T-helper 2 cell treated with Interferon-gamma antibody and Interleukin-4, amounts not matched to agents 5 μg/mL and 100 μg/mL, for 36 hours (primary cell): ENCODE data around the gene ARHGAP40.
"Not testable (repeated sequence)": the region's sequence is repeated elsewhere in the genome, so short reads cannot be mapped to it uniquely, and the experiment has no call there.

Experiments used
- DNase-seq: peaks from one replicate; pipeline ENCODE4 v3.0.0; 2021; ENCODE audit warnings: low spot score
- H3K27ac Mint-ChIP-seq: one replicate; pipeline ENCODE4 v1.8.0; 2021; ENCODE audit warnings: mild to moderate bottlenecking, mixed read lengths
- H3K27me3 Mint-ChIP-seq: one replicate; pipeline ENCODE4 v1.8.0; 2021; ENCODE audit warnings: low read depth, mixed read lengths
- H3K36me3 Mint-ChIP-seq: one replicate; pipeline ENCODE4 v1.8.0; 2021; ENCODE audit warnings: low read depth, mixed read lengths
- H3K4me1 Mint-ChIP-seq: one replicate; pipeline ENCODE4 v1.8.0; 2021; ENCODE audit warnings: low read depth, mixed read lengths
- H3K4me3 Mint-ChIP-seq: one replicate; pipeline ENCODE4 v1.8.0; 2022; ENCODE audit warnings: mild to moderate bottlenecking, moderate library complexity, mixed read lengths
- H3K9me3 Mint-ChIP-seq: one replicate; pipeline ENCODE4 v1.8.0; 2021; ENCODE audit warnings: mixed read lengths

Gene ARHGAP40

GRCh38 chr20:38594281-38594680 lies 7.3 kb upstream of the ARHGAP40 start:
- H3K9me3 Mint-ChIP-seq, H3K36me3 Mint-ChIP-seq, DNase-seq, H3K4me3 Mint-ChIP-seq, H3K4me1 Mint-ChIP-seq, H3K27ac Mint-ChIP-seq: not testable (repeated sequence)
- H3K27me3 Mint-ChIP-seq, result peaks cover 11% of the 10 kb centered on the region

GRCh38 chr20:38595886-38596285 lies 5.7 kb upstream of the ARHGAP40 start:
- not testable (repeated sequence) for H3K9me3 Mint-ChIP-seq, DNase-seq, H3K4me3 Mint-ChIP-seq, H3K4me1 Mint-ChIP-seq, H3K36me3 Mint-ChIP-seq, H3K27ac Mint-ChIP-seq
- H3K27me3 Mint-ChIP-seq, result peaks cover 16% of the 10 kb centered on the region

- DNase-seq, result no peak
- Mint-ChIP-seq H3K36me3 (no peaks in the 10 kb centered on the region), H3K27ac (no peak overlapping the region), H3K4me3 (no peak overlapping the region), H3K4me1 (peaks cover 5% of the 10 kb centered on the region), H3K9me3 (no peaks in the 10 kb centered on the region), H3K27me3 (peaks cover 41% of the 10 kb centered on the region)
Measured at GRCh38 chr20:38599410-38599882, 2.2 kb upstream of the ARHGAP40 start.

GRCh38 chr20:38600057-38600456 lies 1.6 kb upstream of the ARHGAP40 start:
- no peak for DNase-seq
- Mint-ChIP-seq H3K4me1 (peaks cover 5% of the 10 kb centered on the region), H3K27ac (no peak overlapping the region), H3K9me3 (no peaks in the 10 kb centered on the region), H3K36me3 (no peaks in the 10 kb centered on the region), H3K27me3 (peaks cover 44% of the 10 kb centered on the region), H3K4me3 (no peak overlapping the region)

GRCh38 chr20:38602185-38602581 lies 574 bp downstream of the ARHGAP40 start:
- H3K4me1 Mint-ChIP-seq, result peaks cover 5% of the 10 kb centered on the region

GRCh38 chr20:38603286-38603685 lies 1.7 kb downstream of the ARHGAP40 start:
- no peak overlapping the region for H3K4me3 Mint-ChIP-seq
- no peak for DNase-seq
- H3K4me1 Mint-ChIP-seq, result peaks cover 5% of the 10 kb centered on the region
- H3K27me3 Mint-ChIP-seq, result peaks cover 52% of the 10 kb centered on the region
- H3K9me3 Mint-ChIP-seq, result no peaks in the 10 kb centered on the region
- H3K36me3 Mint-ChIP-seq, result no peaks in the 10 kb centered on the region
- H3K27ac Mint-ChIP-seq, result no peak overlapping the region

More at GRCh38 chr20:38602185-38602581, 574 bp downstream of the ARHGAP40 start:
- H3K9me3 Mint-ChIP-seq, result no peaks in the 10 kb centered on the region
- DNase-seq, result no peak
- H3K4me3 Mint-ChIP-seq, result no peak overlapping the region
- no peak overlapping the region for H3K27ac Mint-ChIP-seq
- peaks cover 51% of the 10 kb centered on the region for H3K27me3 Mint-ChIP-seq
- no peaks in the 10 kb centered on the region for H3K36me3 Mint-ChIP-seq

- Mint-ChIP-seq H3K27me3 (peaks cover 58% of the 10 kb centered on the region), H3K36me3 (no peaks in the 10 kb centered on the region), H3K4me1 (peaks cover 5% of the 10 kb centered on the region), H3K9me3 (no peaks in the 10 kb centered on the region), H3K27ac (no peak overlapping the region), H3K4me3 (no peak overlapping the region)
- DNase-seq, result no peak
Measured at GRCh38 chr20:38604873-38605303, 3.3 kb downstream of the ARHGAP40 start.

GRCh38 chr20:38607351-38607750 lies 5.7 kb downstream of the ARHGAP40 start:
- Mint-ChIP-seq H3K36me3 (no peaks in the 10 kb centered on the region), H3K9me3 (no peaks in the 10 kb centered on the region), H3K4me1 (peaks cover under 1% of the 10 kb centered on the region), H3K27me3 (peaks cover 43% of the 10 kb centered on the region), H3K4me3 (no peak overlapping the region), H3K27ac (no peak overlapping the region)
- no peak for DNase-seq

GRCh38 chr20:38608188-38608587 lies 6.6 kb downstream of the ARHGAP40 start:
- Mint-ChIP-seq H3K27me3 (peaks cover 38% of the 10 kb centered on the region), H3K4me1 (no peaks in the 10 kb centered on the region), H3K9me3 (no peaks in the 10 kb centered on the region), H3K27ac (no peak overlapping the region), H3K36me3 (no peaks in the 10 kb centered on the region), H3K4me3 (no peak overlapping the region)
- no peak for DNase-seq

GRCh38 chr20:38609815-38610214 lies 8.2 kb downstream of the ARHGAP40 start:
- Mint-ChIP-seq H3K9me3 (no peaks in the 10 kb centered on the region), H3K4me3 (no peak overlapping the region), H3K4me1 (no peaks in the 10 kb centered on the region), H3K36me3 (no peaks in the 10 kb centered on the region), H3K27ac (no peak overlapping the region), H3K27me3 (peaks cover 28% of the 10 kb centered on the region)
- no peak for DNase-seq

- H3K4me3 Mint-ChIP-seq, result no peak overlapping the region
- no peak for DNase-seq
- no peak overlapping the region for H3K27ac Mint-ChIP-seq
- no peaks in the 10 kb centered on the region for H3K4me1 Mint-ChIP-seq
- H3K36me3 Mint-ChIP-seq, result no peaks in the 10 kb centered on the region
- H3K27me3 Mint-ChIP-seq, result peaks cover 22% of the 10 kb centered on the region
- no peaks in the 10 kb centered on the region for H3K9me3 Mint-ChIP-seq
Measured at GRCh38 chr20:38610521-38610920, 8.9 kb downstream of the ARHGAP40 start.

GRCh38 chr20:38612751-38613515 lies 11.3 kb downstream of the ARHGAP40 start:
- Mint-ChIP-seq H3K27me3 (peaks cover 13% of the 10 kb centered on the region), H3K9me3 (no peaks in the 10 kb centered on the region), H3K36me3 (no peaks in the 10 kb centered on the region), H3K4me3 (no peak overlapping the region), H3K4me1 (no peaks in the 10 kb centered on the region), H3K27ac (no peak overlapping the region)
- DNase-seq, result no peak

GRCh38 chr20:38615283-38615682 lies 13.7 kb downstream of the ARHGAP40 start:
- Mint-ChIP-seq H3K4me1 (no peaks in the 10 kb centered on the region), H3K36me3 (no peaks in the 10 kb centered on the region), H3K27ac (no peak overlapping the region), H3K4me3 (no peak overlapping the region), H3K27me3 (peaks cover 11% of the 10 kb centered on the region), H3K9me3 (no peaks in the 10 kb centered on the region)
- DNase-seq, result no peak

- Mint-ChIP-seq H3K27me3 (peaks cover 17% of the 10 kb centered on the region), H3K4me3 (no peak overlapping the region), H3K36me3 (no peaks in the 10 kb centered on the region)
Measured at GRCh38 chr20:38616457-38616856, 14.8 kb downstream of the ARHGAP40 start.

More at GRCh38 chr20:38616457-38616856, 14.8 kb downstream of the ARHGAP40 start:
- Mint-ChIP-seq H3K27ac (no peak overlapping the region), H3K9me3 (no peaks in the 10 kb centered on the region), H3K4me1 (no peaks in the 10 kb centered on the region)
- DNase-seq, result no peak
